ENCODE measurements around the gene SLC13A3.

DNA sequence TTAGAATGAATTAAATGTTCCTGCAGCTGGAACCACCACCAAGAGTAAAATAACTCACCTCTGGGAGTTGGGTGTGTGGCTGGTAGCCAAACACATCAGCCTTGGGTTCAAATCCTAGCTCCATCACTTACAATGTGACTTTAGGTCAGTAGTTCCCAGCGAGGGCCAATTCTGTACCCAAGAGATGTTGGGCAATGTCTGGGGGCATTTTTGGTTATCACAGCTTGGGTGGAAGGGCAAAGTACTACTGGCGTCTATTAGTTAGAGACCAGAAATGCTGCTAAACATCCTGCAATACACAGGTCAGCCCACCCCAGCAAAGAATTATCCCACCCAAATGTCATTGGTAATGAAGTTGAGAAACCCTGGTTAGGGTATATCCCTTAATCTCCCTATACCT, 48.8 kb downstream of the SLC13A3 start:
- TF ChIP-seq, protein P1, sequence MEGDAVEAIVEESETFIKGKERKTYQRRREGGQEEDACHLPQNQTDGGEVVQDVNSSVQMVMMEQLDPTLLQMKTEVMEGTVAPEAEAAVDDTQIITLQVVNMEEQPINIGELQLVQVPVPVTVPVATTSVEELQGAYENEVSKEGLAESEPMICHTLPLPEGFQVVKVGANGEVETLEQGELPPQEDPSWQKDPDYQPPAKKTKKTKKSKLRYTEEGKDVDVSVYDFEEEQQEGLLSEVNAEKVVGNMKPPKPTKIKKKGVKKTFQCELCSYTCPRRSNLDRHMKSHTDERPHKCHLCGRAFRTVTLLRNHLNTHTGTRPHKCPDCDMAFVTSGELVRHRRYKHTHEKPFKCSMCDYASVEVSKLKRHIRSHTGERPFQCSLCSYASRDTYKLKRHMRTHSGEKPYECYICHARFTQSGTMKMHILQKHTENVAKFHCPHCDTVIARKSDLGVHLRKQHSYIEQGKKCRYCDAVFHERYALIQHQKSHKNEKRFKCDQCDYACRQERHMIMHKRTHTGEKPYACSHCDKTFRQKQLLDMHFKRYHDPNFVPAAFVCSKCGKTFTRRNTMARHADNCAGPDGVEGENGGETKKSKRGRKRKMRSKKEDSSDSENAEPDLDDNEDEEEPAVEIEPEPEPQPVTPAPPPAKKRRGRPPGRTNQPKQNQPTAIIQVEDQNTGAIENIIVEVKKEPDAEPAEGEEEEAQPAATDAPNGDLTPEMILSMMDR (conservative IDR thresholded peaks at IDR 0.05; ENCODE audit: low read length): no peak
- no peak for TF ChIP-seq EZH2phosphoT487 (IDR thresholded peaks at IDR 0.05; ENCODE audit: borderline replicate concordance)
